GM19468 (cell line): Measurements from ENCODE around the gene LMO7.
"Not testable (repeated sequence)": the region's sequence is repeated elsewhere in the genome, so short reads cannot be mapped to it uniquely, and the experiment has no call there.

ENCODE experiments used
- ATAC-seq: cut with Tn5 transposase; IDR thresholded peaks from one replicate; pipeline ENCODE4 v1.9.1; 2021; ENCODE audit warnings: mild to moderate bottlenecking, moderate library complexity, moderate number of reproducible peaks; ENCODE audit not compliant: unreplicated experiment; ENCODE audit errors: extremely low read depth

Gene LMO7

GRCh38 chr13:75693227-75693626 lies 57.1 kb downstream of the LMO7 start:
- no peak for ATAC-seq

GRCh38 chr13:75694722-75695121 lies 58.6 kb downstream of the LMO7 start:
- ATAC-seq, result no peak

- not testable (repeated sequence) for ATAC-seq
Observed at GRCh38 chr13:75695908-75696307, 59.8 kb downstream of the LMO7 start.

- ATAC-seq, result no peak
Observed at GRCh38 chr13:75699062-75699461, 62.9 kb downstream of the LMO7 start.

GRCh38 chr13:75699717-75700116 lies 63.6 kb downstream of the LMO7 start:
- not testable (repeated sequence) for ATAC-seq

GRCh38 chr13:75700552-75700951 lies 64.4 kb downstream of the LMO7 start:
- no peak for ATAC-seq

GRCh38 chr13:75702476-75702875 lies 66.3 kb downstream of the LMO7 start:
- ATAC-seq, result no peak

- ATAC-seq, result no peak
Observed at GRCh38 chr13:75703769-75704168, 67.6 kb downstream of the LMO7 start.

GRCh38 chr13:75704194-75704926 lies 68.2 kb downstream of the LMO7 start:
- no peak for ATAC-seq

GRCh38 chr13:75704927-75705288 lies 68.8 kb downstream of the LMO7 start:
- ATAC-seq, result no peak

GRCh38 chr13:75705395-75705794 lies 69.3 kb downstream of the LMO7 start:
- ATAC-seq, result no peak

- no peak for ATAC-seq
Observed at GRCh38 chr13:75705908-75706307, 69.8 kb downstream of the LMO7 start.

- no peak for ATAC-seq
Observed at GRCh38 chr13:75713852-75714251, 77.7 kb downstream of the LMO7 start.

- ATAC-seq, result peak; percentile 65
Observed at GRCh38 chr13:75715601-75716523, 79.7 kb downstream of the LMO7 start.

GRCh38 chr13:75717525-75717924 lies 81.4 kb downstream of the LMO7 start:
- no peak for ATAC-seq

GRCh38 chr13:75721307-75721706 lies 85.2 kb downstream of the LMO7 start:
- ATAC-seq, result no peak

- no peak for ATAC-seq
Observed at GRCh38 chr13:75723901-75724300, 87.8 kb downstream of the LMO7 start.

- ATAC-seq, result no peak
Observed at GRCh38 chr13:75724752-75725517, 88.8 kb downstream of the LMO7 start.

GRCh38 chr13:75725736-75726135 lies 89.6 kb downstream of the LMO7 start:
- no peak for ATAC-seq

- ATAC-seq, result no peak
Observed at GRCh38 chr13:75726306-75726705, 90.2 kb downstream of the LMO7 start.

GRCh38 chr13:75733113-75733512 lies 97.0 kb downstream of the LMO7 start:
- ATAC-seq, result not testable (repeated sequence)
